NCI-H128 (cell line): Measurements from ENCODE around the gene CMC1.

ENCODE experiments used
- DNase-seq: peaks from one replicate; lab custom pipeline; 2025; ENCODE audit not compliant: unreplicated experiment; lab: John Stamatoyannopoulos, UW

CMC1 gene

GRCh38 chr3:28349469-28350000 lies 108.1 kb downstream of the CMC1 start:
- DNase-seq: no peak
